Neural progenitor cell (in vitro differentiated cells): ENCODE data around the gene CHMP1A. TPM values are rescaled to one million over a fixed set of nuclear protein-coding genes. Genes with fewer than 3 reads are reported as not detected.
A peak's percentile ranks its signal among the peaks of the same experiment; 100 is the strongest.

ENCODE experiments used
- DNase-seq: peaks from one replicate; pipeline ENCODE4 v3.0.0-alpha.2; 2016; ENCODE audit warnings: low spot score
- H2AFZ ChIP-seq: fragments of 200-600 bp; sonication (generic); replicated peaks from 2 replicates; pipeline ENCODE4 v1.6.1; 2016; ENCODE audit warnings: antibody characterized with exemption
- H3F3A ChIP-seq: fragments of 200-600 bp; sonication (generic); 2 replicates; pipeline ENCODE4 v1.6.1; 2016; ENCODE audit warnings: antibody characterized with exemption, low read depth
- H3K27ac ChIP-seq: fragments of 200-600 bp; sonication (generic); 2 replicates; pipeline ENCODE4 v1.5.1; 2016; ENCODE audit warnings: mild to moderate bottlenecking
- H3K27me3 ChIP-seq: fragments of 200-600 bp; sonication (generic); 2 replicates; pipeline ENCODE4 v1.6.1; 2016; ENCODE audit warnings: mild to moderate bottlenecking, moderate library complexity
- H3K36me3 ChIP-seq: fragments of 200-600 bp; sonication (generic); 2 replicates; pipeline ENCODE4 v1.5.1; 2016
- H3K4me1 ChIP-seq: fragments of 200-600 bp; sonication (generic); 2 replicates; pipeline ENCODE4 v1.6.1; 2016; ENCODE audit warnings: mixed run types
- H3K4me2 ChIP-seq: fragments of 200-600 bp; sonication (generic); 2 replicates; pipeline ENCODE4 v1.6.1; 2016
- H3K4me3 ChIP-seq: fragments of 200-600 bp; sonication (generic); 2 replicates; pipeline ENCODE4 v1.5.1; 2016
- H3K79me2 ChIP-seq: fragments of 200-600 bp; sonication (generic); 2 replicates; pipeline ENCODE4 v1.6.1; 2016; ENCODE audit warnings: low read depth
- H3K9ac ChIP-seq: fragments of 200-600 bp; sonication (generic); 2 replicates; pipeline ENCODE4 v1.6.1; 2016
- H3K9me3 ChIP-seq: fragments of 200-600 bp; sonication (generic); 2 replicates; pipeline ENCODE4 v1.5.1; 2016; ENCODE audit warnings: low read depth
- H4K20me1 ChIP-seq: fragments of 200-600 bp; sonication (generic); 2 replicates; pipeline ENCODE4 v1.6.1; 2016; ENCODE audit warnings: low read depth
- H3K27ac Mint-ChIP-seq: 3 replicates; pipeline ENCODE4 v1.8.0; 2021; ENCODE audit warnings: mixed read lengths
- H3K27me3 Mint-ChIP-seq: 2 replicates; pipeline ENCODE4 v1.8.0; 2022; ENCODE audit warnings: low read depth, mild to moderate bottlenecking, inconsistent platforms, moderate library complexity, mixed read lengths; ENCODE audit not compliant: insufficient read depth
- H3K36me3 Mint-ChIP-seq: 3 replicates; pipeline ENCODE4 v1.8.0; 2021; ENCODE audit warnings: mixed read lengths
- H3K4me1 Mint-ChIP-seq: 3 replicates; pipeline ENCODE4 v1.8.0; 2021; ENCODE audit warnings: mixed read lengths
- H3K4me3 Mint-ChIP-seq: 3 replicates; pipeline ENCODE4 v1.8.0; 2021; ENCODE audit warnings: mild to moderate bottlenecking, moderate library complexity, mixed read lengths
- H3K9me3 Mint-ChIP-seq: 3 replicates; pipeline ENCODE4 v1.8.0; 2020; ENCODE audit warnings: mixed read lengths
- EZH2 ChIP-seq: fragments of 200-600 bp; sonication (generic); IDR thresholded peaks from 2 replicates; pipeline ENCODE4 v1.6.1; 2017; ENCODE audit warnings: antibody characterized with exemption, mild to moderate bottlenecking, moderate library complexity
- EZH2phosphoT487 ChIP-seq: fragments of 200-600 bp; sonication (generic); IDR thresholded peaks from 2 replicates; pipeline ENCODE4 v1.6.1; 2017; ENCODE audit warnings: antibody characterized with exemption
- total RNA-seq: library from RNA; depleted of rRNA; stranded (reverse); fragments of >200 nt; gene quantifications from 2 replicates; pipeline ENCODE4 v1.2.3, GENCODE V29; 2015; ENCODE audit warnings: low replicate concordance
- TF ChIP-seq, protein P1 (sequence below): fragments of 200-600 bp; sonication (generic); IDR thresholded peaks from 2 replicates; pipeline ENCODE4 v1.5.1; 2017; ENCODE audit warnings: antibody characterized with exemption, mild to moderate bottlenecking

Gene CHMP1A
- total RNA-seq, 1 donor from 2014 or later, result 34.6 TPM

DNA sequence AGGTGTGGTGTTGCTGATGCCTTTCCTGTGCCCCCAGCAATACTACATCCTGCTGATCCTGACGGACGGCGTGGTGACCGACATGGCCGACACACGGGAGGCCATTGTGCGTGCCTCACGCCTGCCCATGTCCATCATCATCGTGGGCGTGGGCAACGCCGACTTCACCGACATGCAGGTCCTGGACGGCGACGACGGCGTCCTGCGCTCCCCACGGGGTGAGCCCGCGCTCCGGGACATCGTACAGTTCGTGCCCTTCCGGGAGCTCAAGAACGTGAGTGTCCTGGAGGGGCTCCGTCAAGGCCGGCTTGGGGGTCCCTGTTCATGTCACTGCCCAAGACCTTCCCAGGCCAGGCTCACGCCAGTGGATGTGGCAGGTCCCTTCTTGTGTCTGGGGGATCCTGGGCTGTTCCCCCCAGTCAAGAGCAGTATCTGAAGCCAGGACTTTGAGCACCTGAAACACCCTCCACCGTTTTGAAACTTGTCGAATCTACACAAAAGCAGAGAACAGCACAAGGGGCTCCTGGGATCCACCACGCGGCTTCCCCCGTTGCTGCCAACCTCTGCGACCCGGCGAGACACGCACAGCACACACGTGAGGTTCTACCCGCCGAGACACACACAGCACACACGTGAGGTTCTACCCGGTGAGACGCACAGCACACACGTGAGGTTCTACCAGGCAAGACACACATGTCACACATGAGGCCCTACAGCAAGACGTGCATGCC lies 62.0 kb downstream of the CHMP1A start:
- Mint-ChIP-seq H3K4me1 (peaks cover 16% of the 10 kb centered on the region), H3K36me3 (no peaks in the 10 kb centered on the region), H3K4me3 (no peak overlapping the region), H3K9me3 (no peaks in the 10 kb centered on the region), H3K27me3 (peaks cover 2% of the 10 kb centered on the region), H3K27ac (peak overlapping the region; percentile 74)
- DNase-seq, result no peak
- H4K20me1 ChIP-seq, result no peaks in the 10 kb centered on the region
- no peaks in the 10 kb centered on the region for H3K27me3 ChIP-seq
- H3K27ac ChIP-seq, result no peak overlapping the region
- H3K36me3 ChIP-seq, result no peaks in the 10 kb centered on the region
- H2AFZ ChIP-seq, result no peak overlapping the region
- H3F3A ChIP-seq, result peaks cover 3% of the 10 kb centered on the region
- no peak overlapping the region for H3K4me3 ChIP-seq
- no peak overlapping the region for H3K9ac ChIP-seq
- no peaks in the 10 kb centered on the region for H3K79me2 ChIP-seq
- no peaks in the 10 kb centered on the region for H3K4me1 ChIP-seq
- no peaks in the 10 kb centered on the region for H3K9me3 ChIP-seq
- TF ChIP-seq EZH2 (no peak), EZH2phosphoT487 (no peak)
- TF ChIP-seq, protein P1, sequence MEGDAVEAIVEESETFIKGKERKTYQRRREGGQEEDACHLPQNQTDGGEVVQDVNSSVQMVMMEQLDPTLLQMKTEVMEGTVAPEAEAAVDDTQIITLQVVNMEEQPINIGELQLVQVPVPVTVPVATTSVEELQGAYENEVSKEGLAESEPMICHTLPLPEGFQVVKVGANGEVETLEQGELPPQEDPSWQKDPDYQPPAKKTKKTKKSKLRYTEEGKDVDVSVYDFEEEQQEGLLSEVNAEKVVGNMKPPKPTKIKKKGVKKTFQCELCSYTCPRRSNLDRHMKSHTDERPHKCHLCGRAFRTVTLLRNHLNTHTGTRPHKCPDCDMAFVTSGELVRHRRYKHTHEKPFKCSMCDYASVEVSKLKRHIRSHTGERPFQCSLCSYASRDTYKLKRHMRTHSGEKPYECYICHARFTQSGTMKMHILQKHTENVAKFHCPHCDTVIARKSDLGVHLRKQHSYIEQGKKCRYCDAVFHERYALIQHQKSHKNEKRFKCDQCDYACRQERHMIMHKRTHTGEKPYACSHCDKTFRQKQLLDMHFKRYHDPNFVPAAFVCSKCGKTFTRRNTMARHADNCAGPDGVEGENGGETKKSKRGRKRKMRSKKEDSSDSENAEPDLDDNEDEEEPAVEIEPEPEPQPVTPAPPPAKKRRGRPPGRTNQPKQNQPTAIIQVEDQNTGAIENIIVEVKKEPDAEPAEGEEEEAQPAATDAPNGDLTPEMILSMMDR, result no peak
- H3K4me2 ChIP-seq, result no peak overlapping the region

Other genes starting within 250 kb of the CHMP1A start
- 47.3 and 68.1 TPM in 2 replicates for gene ANKRD11, start 167.1 kb downstream of the CHMP1A start, total RNA-seq
- gene SPG7, start 149.3 kb downstream of the CHMP1A start, total RNA-seq, result 122 and 240 TPM in 2 replicates
- 1,914 and 5,602 TPM in 2 replicates for gene RPL13, start 97.0 kb downstream of the CHMP1A start, total RNA-seq
- gene CPNE7, start 82.0 kb downstream of the CHMP1A start, total RNA-seq, result 5.2 and 21.1 TPM in 2 replicates
- 0.24 and 0.74 TPM in 2 replicates for gene DPEP1, start 44.1 kb downstream of the CHMP1A start, total RNA-seq
- 9.3 and 14.1 TPM in 2 replicates for gene SPATA33, start 128 bp upstream of the CHMP1A start, total RNA-seq
- gene CDK10, start 29.0 kb upstream of the CHMP1A start, total RNA-seq, result 75.6 and 107 TPM in 2 replicates
- 7.6 and 13.2 TPM in 2 replicates for gene SPATA2L, start 44.0 kb upstream of the CHMP1A start, total RNA-seq
- 1.6 and 4.7 TPM in 2 replicates for gene VPS9D1, start 63.2 kb upstream of the CHMP1A start, total RNA-seq
- gene ZNF276, start 63.8 kb upstream of the CHMP1A start, total RNA-seq, result 8.4 and 21.7 TPM in 2 replicates
- gene FANCA, start 158.9 kb upstream of the CHMP1A start, total RNA-seq, result 34.6 and 43.0 TPM in 2 replicates
- gene SPIRE2, start 170.8 kb upstream of the CHMP1A start, total RNA-seq, result 6.5 and 9.0 TPM in 2 replicates
- 95.6 and 127 TPM in 2 replicates for gene TCF25, start 215.9 kb upstream of the CHMP1A start, total RNA-seq